NCI-H524 treated with DMSO at 0.1 percent for 48 hours (cell line): Measurements from ENCODE around the gene ILF2.
"Not testable (repeated sequence)": the region's sequence is repeated elsewhere in the genome, so short reads cannot be mapped to it uniquely, and the experiment has no call there.

Source experiments
- DNase-seq: peaks from one replicate; lab custom pipeline; 2025; lab: John Stamatoyannopoulos, UW

ILF2 gene

GRCh38 chr1:153679337-153680119 is 8.7 kb upstream of the ILF2 start:
- no peak for DNase-seq

- no peak for DNase-seq
These were observed 7.9 kb upstream of the ILF2 start, which contains the start of gene NPR1 for GRCh38 chr1:153678519-153679336. Gene NPR1, plus strand, starts transcription at chr1:153678688. Its CDS starts 421 bp downstream, at chr1:153679109.

GRCh38 chr1:153677718-153678518 is 7.1 kb upstream of the ILF2 start:
- DNase-seq: no peak

GRCh38 chr1:153673511-153673910 is 2.7 kb upstream of the ILF2 start:
- DNase-seq: no peak

- DNase-seq: peak; percentile 30
These were observed 998 bp upstream of the ILF2 start for GRCh38 chr1:153671628-153672353.

GRCh38 chr1:153670257-153670858 is 435 bp downstream of the ILF2 start:
- no peak for DNase-seq

- no peak for DNase-seq
These were observed 1.2 kb downstream of the ILF2 start for GRCh38 chr1:153669606-153670005.

- not testable (repeated sequence) for DNase-seq
These were observed 2.1 kb downstream of the ILF2 start for GRCh38 chr1:153668672-153669071.

GRCh38 chr1:153667439-153667838 is 3.4 kb downstream of the ILF2 start:
- DNase-seq: no peak

GRCh38 chr1:153663211-153663610 is 7.6 kb downstream of the ILF2 start:
- no peak for DNase-seq

GRCh38 chr1:153662269-153662668 is 8.5 kb downstream of the ILF2 start:
- DNase-seq: no peak

GRCh38 chr1:153661111-153661708 is 9.6 kb downstream of the ILF2 start:
- DNase-seq: no peak

GRCh38 chr1:153659656-153660055 is 11.1 kb downstream of the ILF2 start:
- DNase-seq: no peak

- DNase-seq: no peak
These were observed 11.6 kb downstream of the ILF2 start for GRCh38 chr1:153659175-153659534.

- peak; percentile 51 for DNase-seq
These were observed 12.2 kb downstream of the ILF2 start, which contains the start of gene SNAPIN for GRCh38 chr1:153658400-153659174. Gene SNAPIN, plus strand, starts transcription at chr1:153658703. Its CDS starts 41 bp downstream, at chr1:153658744.

GRCh38 chr1:153655333-153655732 is 15.5 kb downstream of the ILF2 start:
- DNase-seq: no peak

- no peak for DNase-seq
These were observed 17.8 kb downstream of the ILF2 start for GRCh38 chr1:153652805-153653500.

GRCh38 chr1:153651771-153652170 is 19.0 kb downstream of the ILF2 start:
- no peak for DNase-seq

GRCh38 chr1:153649863-153650235 is 20.9 kb downstream of the ILF2 start:
- no peak for DNase-seq
